CD14-positive monocyte (primary cell): ENCODE measurements around the gene LRP1B. TPM values are rescaled to one million over a fixed set of nuclear protein-coding genes. Genes with fewer than 3 reads are reported as not detected.

ENCODE experiments used
- DNase-seq, 3 donors: peaks; one replicate each; pipeline ENCODE4 v3.0.0-alpha.2; 2011 to 2022
- H2AFZ ChIP-seq: 2 replicates; pipeline ENCODE4 v1.6.0; 2012; ENCODE audit warnings: mild to moderate bottlenecking, low read depth, low read length, inconsistent platforms; ENCODE audit not compliant: insufficient read depth, poor library complexity, severe bottlenecking
- H3K27ac ChIP-seq, 2 donors: 1 replicate in 1 of 2; 2 replicates in 1 of 2; pipeline ENCODE4 v1.5.1; 2012 to 2013; ENCODE audit warnings: low read length in 2 of 2, control low read depth in 1 of 2, inconsistent platforms in 1 of 2, low read depth in 1 of 2, mild to moderate bottlenecking in 1 of 2
- H3K27me3 ChIP-seq, 2 donors: one replicate each; pipeline versions ENCODE4 v1.6.0 to v1.6.1; 2011 to 2013; ENCODE audit warnings: low read length in 2 of 2; ENCODE audit not compliant: control insufficient read depth in 2 of 2, insufficient read depth in 2 of 2
- H3K36me3 ChIP-seq, 2 donors: replicated peaks in 1 of 2; 1 replicate in 1 of 2; 2 replicates in 1 of 2; pipeline versions ENCODE4 v1.5.1 to v1.6.1; 2012 to 2013; ENCODE audit warnings: low read length in 2 of 2, control low read depth in 1 of 2, inconsistent platforms in 1 of 2, mild to moderate bottlenecking in 1 of 2; ENCODE audit not compliant: insufficient read depth in 2 of 2, control insufficient read depth in 1 of 2
- H3K4me1 ChIP-seq, 2 donors: 1 replicate in 1 of 2; 2 replicates in 1 of 2; pipeline versions ENCODE4 v1.5.1 to v1.6.1; 2012 to 2013; ENCODE audit warnings: low read length in 2 of 2, control low read depth in 1 of 2, inconsistent platforms in 1 of 2, mild to moderate bottlenecking in 1 of 2, moderate library complexity in 1 of 2; ENCODE audit not compliant: insufficient read depth in 2 of 2, control insufficient read depth in 1 of 2
- H3K4me2 ChIP-seq: replicated peaks from 2 replicates; pipeline ENCODE3; 2012; ENCODE audit warnings: low read length, moderate library complexity, mild to moderate bottlenecking; ENCODE audit not compliant: poor library complexity, severe bottlenecking; ENCODE audit errors: extremely low read depth
- H3K4me3 ChIP-seq, 3 experiments: fragments of 200-600 bp in 1 of 3; sonication (generic) in 1 of 3; replicated peaks in 1 of 3; 1 replicate in 2 of 3; 2 replicates in 1 of 3; pipeline ENCODE4 v1.5.1; 2011 to 2013; ENCODE audit warnings: low read length in 3 of 3, mild to moderate bottlenecking in 3 of 3, control low read depth in 2 of 3, low read depth in 2 of 3, inconsistent platforms in 1 of 3, moderate library complexity in 1 of 3
- H3K79me2 ChIP-seq: 2 replicates; pipeline ENCODE4 v1.6.0; 2012; ENCODE audit warnings: mild to moderate bottlenecking, control low read depth, inconsistent platforms, low read length, moderate library complexity; ENCODE audit not compliant: insufficient read depth
- H3K9ac ChIP-seq: 2 replicates; pipeline ENCODE4 v1.6.0; 2017; ENCODE audit warnings: low read length, mild to moderate bottlenecking; ENCODE audit not compliant: insufficient read depth, poor library complexity, severe bottlenecking
- H3K9me3 ChIP-seq, 2 donors: replicated peaks in 1 of 2; 1 replicate in 1 of 2; 2 replicates in 1 of 2; pipeline versions ENCODE4 v1.5.1 to v1.6.1; 2012 to 2013; ENCODE audit warnings: low read length in 2 of 2, control low read depth in 1 of 2; ENCODE audit not compliant: control insufficient read depth in 1 of 2, insufficient read depth in 1 of 2
- H4K20me1 ChIP-seq: 2 replicates; pipeline ENCODE4 v1.6.0; 2012; ENCODE audit warnings: mild to moderate bottlenecking, low read length, control low read depth, moderate library complexity; ENCODE audit not compliant: insufficient read depth
- H3K27ac Mint-ChIP-seq, 7 donors: one replicate each; pipeline ENCODE4 v1.8.0; 2020; ENCODE audit warnings: mild to moderate bottlenecking in 7 of 7, mixed read lengths in 7 of 7, moderate library complexity in 6 of 7, inconsistent platforms in 2 of 7
- H3K27me3 Mint-ChIP-seq, 3 donors: one replicate each; pipeline ENCODE4 v1.8.0; 2021 to 2022; ENCODE audit warnings: low read depth in 3 of 3, mild to moderate bottlenecking in 3 of 3, mixed read lengths in 3 of 3, moderate library complexity in 3 of 3, inconsistent platforms in 1 of 3
- H3K36me3 Mint-ChIP-seq, 2 donors: one replicate each; pipeline ENCODE4 v1.8.0; 2020; ENCODE audit warnings: mixed read lengths in 2 of 2, inconsistent platforms in 1 of 2, mild to moderate bottlenecking in 1 of 2
- H3K4me1 Mint-ChIP-seq: one replicate; pipeline ENCODE4 v1.8.0; 2020; ENCODE audit warnings: mild to moderate bottlenecking, mixed read lengths
- H3K4me3 Mint-ChIP-seq, 2 donors: one replicate each; pipeline ENCODE4 v1.8.0; 2020; ENCODE audit warnings: mild to moderate bottlenecking in 2 of 2, mixed read lengths in 2 of 2, moderate library complexity in 1 of 2
- H3K9me3 Mint-ChIP-seq, 7 donors: one replicate each; pipeline ENCODE4 v1.8.0; 2020 to 2022; ENCODE audit warnings: mixed read lengths in 7 of 7, mild to moderate bottlenecking in 6 of 7, moderate library complexity in 6 of 7, inconsistent platforms in 2 of 7
- CTCF ChIP-seq: fragments of 200-600 bp; IDR thresholded peaks from one replicate; pipeline ENCODE4 v1.8.0; 2022; ENCODE audit warnings: antibody characterized with exemption, mild to moderate bottlenecking
- WGBS: methylation state at CpG from one replicate; pipeline ENCODE4 v1.1.5; 2013; ENCODE audit warnings: missing lambda C conversion rate; ENCODE audit not compliant: insufficient coverage; 5-methylcytosine and 5-hydroxymethylcytosine counted together
- intact Hi-C, 2 donors: fragments of 100-400 bp; cut with micrococcal nuclease; formaldehyde crosslinking; loops; one replicate each; pipeline versions ENCODE4 v1.15.0 to v1.15.1; 2023
- polyA plus RNA-seq, 3 donors: library from polyadenylated mRNA; depleted of rRNA in 1 of 3; unstranded in 2 of 3; stranded (reverse) in 1 of 3; fragments of 300-500 nt in 2 of 3; fragments of >200 nt in 1 of 3; fragmentation: Illumina TruSeq in 2 of 3; gene quantifications; 1 replicate in 2 of 3; 2 replicates in 1 of 3; pipeline ENCODE4 v1.2.3, GENCODE V29; 2012 to 2021

LRP1B gene
- polyA plus RNA-seq, 3 donors, result not detected

- H3K9me3 Mint-ChIP-seq, result peaks cover 0 to 2% (median 0%) of the 10 kb centered on the region in 7 donors
- no peaks in the 10 kb centered on the region for H3K79me2 ChIP-seq
- H4K20me1 ChIP-seq, result no peaks in the 10 kb centered on the region
- no peaks in the 10 kb centered on the region for H3K9me3 ChIP-seq
- no peak for DNase-seq
- H3K4me2 ChIP-seq, result no peak overlapping the region
- H3K27ac Mint-ChIP-seq, result no peak overlapping the region
- H3K4me3 ChIP-seq, result no peak overlapping the region
- no peaks in the 10 kb centered on the region for H3K36me3 ChIP-seq
- WGBS, result no CpG with 5 or more reads among the region's 1 CpG
- H3K4me1 Mint-ChIP-seq, result no peaks in the 10 kb centered on the region
- H3K4me1 ChIP-seq, result no peaks in the 10 kb centered on the region
- H3K27me3 Mint-ChIP-seq, result no peaks in the 10 kb centered on the region
- no peak overlapping the region for H3K4me3 Mint-ChIP-seq
- intact Hi-C loops, result no loop called here
- no peak overlapping the region for H3K9ac ChIP-seq
- H2AFZ ChIP-seq, result no peak overlapping the region
- no peak overlapping the region for H3K27ac ChIP-seq
- TF ChIP-seq CTCF, result no peak
- no peaks in the 10 kb centered on the region for H3K27me3 ChIP-seq
- no peaks in the 10 kb centered on the region for H3K36me3 Mint-ChIP-seq
Observed at GRCh38 chr2:140489193-140489592, 1641.6 kb downstream of the LRP1B start.

GRCh38 chr2:140481136-140481535 is 1649.7 kb downstream of the LRP1B start:
- WGBS, result 86% methylated on average over 1 of the region's 2 CpGs
- intact Hi-C loops, result no loop called here

More at GRCh38 chr2:140481136-140481535, 1649.7 kb downstream of the LRP1B start:
- no peak overlapping the region for H3K4me3 Mint-ChIP-seq
- Histone ChIP-seq H3K4me3 (no peak overlapping the region), H3K27me3 (no peaks in the 10 kb centered on the region), H3K79me2 (no peaks in the 10 kb centered on the region), H3K9ac (no peak overlapping the region), H3K27ac (no peak overlapping the region), H2AFZ (no peak overlapping the region), H3K36me3 (no peaks in the 10 kb centered on the region), H3K4me2 (no peak overlapping the region), H3K4me1 (no peaks in the 10 kb centered on the region), H3K9me3 (no peaks in the 10 kb centered on the region), H4K20me1 (no peaks in the 10 kb centered on the region)
- DNase-seq, result no peak
- no peak for TF ChIP-seq CTCF
- peaks cover 0 to 2% (median 0%) of the 10 kb centered on the region in 7 donors for H3K9me3 Mint-ChIP-seq
- H3K4me1 Mint-ChIP-seq, result no peaks in the 10 kb centered on the region
- H3K36me3 Mint-ChIP-seq, result no peaks in the 10 kb centered on the region
- no peaks in the 10 kb centered on the region for H3K27me3 Mint-ChIP-seq
- H3K27ac Mint-ChIP-seq, result no peak overlapping the region
